GM18867 (cell line): ENCODE data around the gene EPB41L4B.

Experiments used
- ATAC-seq: cut with Tn5 transposase; IDR thresholded peaks from one replicate; pipeline ENCODE4 v1.9.1; 2021; ENCODE audit warnings: mild to moderate bottlenecking, moderate library complexity; ENCODE audit not compliant: unreplicated experiment

Gene EPB41L4B

DNA sequence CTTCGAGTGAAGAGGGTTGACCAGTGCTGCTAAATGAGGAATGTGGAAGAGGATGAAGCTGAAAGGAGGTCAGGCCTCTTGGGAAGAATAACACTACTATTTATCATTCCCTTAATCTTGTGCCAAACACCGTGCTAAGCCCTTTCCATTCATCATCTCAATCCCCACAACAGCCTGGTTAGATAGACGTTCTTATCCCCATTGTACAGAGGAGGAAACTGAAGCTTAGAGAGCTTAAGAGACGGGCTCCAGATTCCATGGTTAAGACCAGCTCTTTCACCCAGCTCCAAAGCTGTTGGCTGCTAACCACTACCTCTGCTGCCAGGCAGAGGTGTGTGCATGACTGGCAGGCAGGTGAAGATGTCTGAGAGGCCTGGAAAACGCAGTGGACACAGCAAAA, 868 bp upstream of the EPB41L4B start:
- ATAC-seq, result no peak

DNA sequence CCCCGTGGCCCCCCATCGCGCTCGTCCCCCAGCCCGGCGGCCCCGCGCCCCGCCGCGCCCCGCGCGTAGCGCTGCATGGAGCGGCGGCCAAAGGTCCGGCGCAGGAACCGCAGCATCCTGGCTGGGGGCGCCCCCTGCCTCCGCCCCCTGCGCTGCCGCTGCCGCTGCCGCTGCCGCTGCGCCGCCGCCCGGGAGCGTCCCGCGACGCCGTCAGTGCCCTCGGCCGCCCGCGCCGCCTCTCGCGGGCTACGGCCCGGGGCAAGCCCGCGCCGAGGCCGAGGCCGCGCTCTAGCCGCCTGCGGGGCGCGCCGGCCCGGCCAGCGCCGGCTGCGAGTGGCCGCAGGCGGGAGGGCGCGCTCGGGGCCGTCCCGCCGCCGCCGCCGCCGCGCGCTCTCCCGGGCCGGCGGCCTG, 523 bp downstream of the EPB41L4B start:
- peak; percentile 30 for ATAC-seq

DNA sequence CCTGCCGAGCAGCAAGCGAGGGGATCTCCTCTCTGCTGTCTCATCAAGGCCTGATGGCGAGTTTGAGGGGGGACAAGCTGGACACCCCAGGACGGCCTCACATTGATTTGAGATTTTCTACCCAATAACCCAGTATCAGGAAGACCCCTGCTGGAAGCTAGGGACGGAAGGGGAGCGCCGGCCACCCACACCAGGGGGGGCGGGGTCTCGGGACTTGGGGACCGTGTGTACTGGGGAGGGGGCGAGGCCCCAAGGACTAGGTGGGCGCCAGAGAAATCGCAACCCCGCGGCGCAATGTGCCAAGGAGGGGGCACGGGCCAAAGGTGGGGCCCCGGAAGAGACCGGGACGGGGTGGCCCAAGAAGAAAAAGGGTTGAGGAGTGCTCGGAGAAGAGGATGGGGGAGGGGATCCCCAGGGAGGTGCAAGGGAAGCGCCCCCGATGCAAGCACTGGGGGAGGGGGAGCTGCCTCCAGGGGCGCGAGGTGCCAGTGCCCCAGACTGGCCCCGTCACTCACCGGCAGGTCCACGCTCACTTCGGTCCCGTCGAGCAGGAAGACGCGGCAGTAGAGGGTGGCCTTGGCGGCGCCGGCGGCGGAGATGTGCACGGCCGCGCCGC, 1.1 kb downstream of the EPB41L4B start:
- ATAC-seq, result peak; percentile 20

DNA sequence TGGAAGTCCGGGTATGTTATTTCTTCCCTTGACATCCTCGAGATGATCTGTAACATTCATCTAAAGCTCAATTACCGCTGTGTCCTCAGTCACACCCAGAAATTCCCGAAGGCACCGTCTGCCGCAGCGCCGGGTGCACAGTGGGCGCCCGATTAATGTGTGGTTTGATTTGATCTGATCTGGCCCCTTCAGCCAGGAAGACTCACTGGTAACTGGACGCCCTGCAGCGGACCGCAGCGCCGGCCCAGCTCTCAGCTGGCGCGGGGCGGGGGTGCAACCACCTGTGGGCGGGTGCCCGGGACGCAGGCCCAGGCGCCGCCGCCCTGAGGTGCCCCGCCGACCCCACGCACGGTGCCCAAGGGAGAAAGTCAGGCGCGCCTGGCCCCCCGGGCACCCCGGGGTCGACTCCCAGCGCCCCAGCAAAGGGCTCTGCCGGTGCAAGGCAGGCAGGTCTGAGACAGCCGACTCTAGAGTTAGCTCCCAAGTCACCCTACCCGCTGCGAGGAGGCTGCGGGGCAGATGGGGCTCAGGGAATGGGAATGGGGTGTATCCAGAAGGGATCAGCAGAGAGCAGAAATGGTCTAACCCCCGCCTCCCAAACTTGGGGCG, 1.7 kb downstream of the EPB41L4B start:
- no peak for ATAC-seq

DNA sequence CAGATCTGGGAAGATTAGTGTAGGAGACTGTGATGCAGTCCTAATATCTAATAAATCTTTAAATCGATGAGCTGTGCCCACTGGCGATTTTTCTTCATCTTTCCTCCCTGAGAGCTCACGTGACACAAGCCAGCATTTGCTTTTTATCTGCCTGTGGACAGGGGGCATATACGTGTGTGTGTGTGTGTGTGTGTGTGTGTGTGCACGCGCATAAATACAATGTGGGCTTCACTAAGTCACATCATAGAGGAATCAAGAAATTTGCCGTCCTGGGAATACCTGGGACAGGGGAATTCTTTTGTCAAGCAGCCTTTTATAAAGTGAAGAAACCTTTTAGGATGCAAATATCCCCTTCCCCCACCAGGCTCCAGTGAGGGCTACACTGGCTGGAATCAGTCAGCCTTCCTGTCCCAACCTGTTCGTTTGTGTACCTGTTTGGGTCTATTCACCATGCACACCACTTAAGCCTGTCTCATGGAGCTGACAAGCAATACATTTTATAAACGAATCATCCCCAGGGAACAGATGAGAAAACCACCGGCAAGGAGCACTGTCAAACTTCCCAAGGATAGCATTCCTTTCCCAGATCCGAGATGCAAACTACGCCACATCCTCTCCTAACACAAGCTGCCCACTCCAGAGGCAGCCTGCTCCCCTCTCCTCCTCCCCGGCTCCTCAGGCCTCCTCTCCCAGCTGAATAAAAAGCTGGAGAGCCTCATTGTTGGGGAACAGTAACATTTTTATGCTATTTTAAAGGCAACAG, 2.7 kb downstream of the EPB41L4B start:
- ATAC-seq, result no peak

DNA sequence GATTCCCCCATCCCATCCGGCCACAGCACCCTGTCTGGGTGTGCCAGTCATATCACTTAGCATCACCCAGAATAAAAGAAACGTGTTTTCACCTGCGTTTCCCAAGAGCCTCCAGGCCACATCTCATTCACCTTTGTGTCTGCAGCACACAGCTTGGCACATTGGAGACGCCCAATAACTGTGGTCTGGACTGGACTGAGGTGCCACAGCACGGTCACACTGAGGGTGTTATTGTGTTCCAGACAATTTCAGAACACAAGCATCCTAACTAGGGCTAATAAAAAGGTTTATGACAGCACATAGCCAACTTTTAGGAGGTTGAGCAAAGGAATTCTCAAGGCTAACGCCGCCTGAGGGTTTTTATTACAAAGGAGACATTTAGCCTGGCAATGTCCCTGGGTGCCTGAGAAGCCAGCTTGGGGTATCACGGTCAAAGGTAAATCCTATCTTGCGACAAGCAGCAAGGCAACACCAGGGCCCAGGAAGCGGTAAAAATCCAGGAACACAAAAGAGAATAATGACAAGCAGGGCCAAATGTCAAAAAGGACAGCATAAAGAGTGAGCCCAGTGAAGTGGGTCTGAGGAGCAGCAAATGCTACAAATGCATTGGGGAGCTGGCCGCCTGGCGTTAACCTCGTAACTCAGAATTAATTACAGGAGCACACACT, 3.4 kb downstream of the EPB41L4B start:
- ATAC-seq, result no peak

DNA sequence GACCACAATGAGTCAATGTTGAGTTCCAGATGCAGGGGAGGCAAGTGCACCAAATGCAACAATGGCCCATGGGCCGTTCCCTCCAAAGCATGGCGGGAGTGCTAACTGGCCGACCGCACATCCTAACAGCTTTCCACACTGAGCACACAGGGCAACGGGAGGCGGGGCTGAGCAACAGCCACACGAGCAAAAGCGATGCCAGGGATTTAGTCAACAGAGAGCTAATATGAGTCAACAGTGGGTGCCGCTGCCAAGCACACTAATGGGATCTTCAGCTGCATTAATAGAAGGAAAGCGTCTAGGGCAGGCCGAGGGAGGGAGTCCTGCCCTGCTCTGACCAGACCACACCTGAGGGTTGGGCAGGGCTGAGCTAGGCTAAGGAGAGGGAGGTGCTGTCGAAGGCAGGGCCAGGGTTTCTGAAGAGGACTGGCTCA, 4.6 kb downstream of the EPB41L4B start:
- no peak for ATAC-seq

DNA sequence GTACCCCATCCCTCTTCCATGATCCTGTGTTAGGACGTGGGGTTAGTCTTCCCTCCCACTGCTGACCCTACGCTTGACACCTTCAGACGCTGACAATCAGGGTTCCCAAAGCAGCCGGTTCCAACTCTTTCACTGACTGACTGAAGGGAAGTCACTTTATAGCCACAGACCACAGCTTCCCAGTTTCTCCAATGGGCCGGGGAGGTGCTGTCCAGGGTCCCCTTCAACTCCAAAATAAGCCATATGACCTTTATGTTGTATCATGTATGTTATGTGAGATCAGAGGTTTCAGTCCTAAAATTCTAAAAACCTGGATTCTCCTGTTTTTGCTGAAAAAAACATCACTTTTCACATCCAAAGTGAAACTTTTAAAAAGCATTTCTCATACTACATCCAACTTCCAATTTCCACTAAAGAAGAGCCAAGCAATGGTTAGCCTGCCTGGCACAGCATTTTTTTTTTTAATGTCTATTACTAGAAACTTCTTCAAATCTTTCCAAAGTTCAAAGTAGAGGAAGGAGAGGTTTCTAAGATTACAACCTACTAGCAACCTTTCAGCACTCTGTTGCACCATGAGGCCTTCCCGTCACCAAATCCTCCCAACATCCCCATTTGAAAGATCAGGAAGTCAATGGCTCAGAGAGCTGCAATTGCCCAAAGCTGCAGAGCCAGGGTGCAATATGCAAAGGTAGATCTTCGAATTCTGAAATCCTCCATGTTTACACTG, 5.2 kb downstream of the EPB41L4B start:
- no peak for ATAC-seq

DNA sequence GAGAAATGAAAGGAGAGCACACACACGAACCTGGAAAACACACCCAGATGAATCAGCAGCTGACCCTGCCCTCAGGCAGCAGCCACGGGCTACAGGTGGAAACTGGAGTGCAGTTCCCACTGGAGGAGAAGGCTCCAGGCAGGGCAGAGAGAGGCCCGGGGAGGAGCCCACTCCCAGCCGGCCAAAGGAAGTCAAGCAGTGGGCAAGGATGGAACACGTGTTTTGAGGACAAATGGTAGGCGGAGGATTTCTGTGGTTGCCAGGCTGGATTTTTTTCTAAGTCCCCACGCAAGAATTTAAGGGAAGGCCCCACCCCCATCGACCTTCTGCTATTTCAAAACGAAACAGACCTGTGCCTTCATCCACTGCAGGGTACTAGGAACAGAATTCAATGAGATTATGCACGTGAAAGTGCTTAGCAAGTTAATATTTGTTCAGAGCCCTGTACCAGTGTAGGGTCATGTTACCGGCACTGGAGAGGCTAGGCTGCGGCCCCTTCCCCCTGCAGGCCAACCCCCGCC, 6.8 kb downstream of the EPB41L4B start:
- no peak for ATAC-seq

DNA sequence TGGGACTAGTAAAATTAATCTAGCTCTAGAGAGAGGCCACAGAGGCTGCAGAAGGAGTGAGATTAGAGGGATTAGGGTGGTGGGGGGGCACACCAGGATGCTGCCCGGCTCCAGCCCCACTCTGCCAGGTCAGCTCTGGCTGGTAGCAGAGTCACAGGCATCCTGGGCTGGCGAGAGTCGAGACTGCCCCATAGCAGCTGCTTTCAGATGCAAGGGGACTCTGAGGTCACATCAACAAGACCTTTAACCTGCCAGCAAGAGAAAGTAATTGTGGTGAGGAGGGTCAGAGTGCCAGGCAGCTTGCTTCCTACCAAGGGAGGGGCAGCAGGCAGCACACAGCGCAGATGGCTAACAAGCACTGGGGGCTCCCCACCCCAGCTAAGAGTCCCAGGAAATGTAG, 7.5 kb downstream of the EPB41L4B start:
- no peak for ATAC-seq

DNA sequence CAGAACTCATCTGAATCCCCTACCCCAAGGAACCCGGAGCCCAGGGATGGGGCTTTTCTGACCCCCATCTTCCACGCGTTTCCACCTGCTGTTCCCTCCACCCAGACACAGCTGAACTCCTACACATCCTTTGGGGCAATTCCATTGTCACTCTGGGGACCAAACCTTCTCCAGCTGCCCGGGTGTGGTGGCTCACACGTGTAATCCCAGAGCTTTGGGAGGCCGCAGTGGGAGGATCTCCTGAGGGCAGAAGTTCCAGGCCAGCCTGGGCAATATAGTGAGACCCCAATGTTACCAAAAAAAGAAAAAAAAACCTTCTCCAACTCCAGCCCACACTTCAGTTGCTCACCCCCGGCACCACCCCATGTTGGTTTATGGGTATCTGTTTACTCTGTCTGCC, 8.1 kb downstream of the EPB41L4B start:
- no peak for ATAC-seq

DNA sequence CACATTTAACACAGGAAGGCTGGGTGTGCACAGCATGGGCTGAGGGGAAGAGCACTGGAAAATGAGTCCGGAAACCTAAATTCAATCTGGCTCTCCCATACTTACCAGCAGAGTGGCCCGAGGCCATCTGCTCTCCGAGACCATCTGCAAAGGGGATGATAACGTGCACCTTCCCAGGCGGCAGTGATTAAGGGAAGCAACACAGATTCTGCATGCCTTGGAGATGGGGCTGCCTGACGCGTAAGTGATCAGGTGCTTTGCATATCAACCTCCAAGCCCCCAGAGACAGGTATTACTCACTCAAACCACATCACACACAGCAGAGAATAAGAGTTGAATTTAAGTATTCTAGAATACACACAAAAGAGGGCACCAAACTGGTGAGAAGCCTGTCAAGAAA, 9.1 kb downstream of the EPB41L4B start:
- ATAC-seq, result peak; percentile 76

DNA sequence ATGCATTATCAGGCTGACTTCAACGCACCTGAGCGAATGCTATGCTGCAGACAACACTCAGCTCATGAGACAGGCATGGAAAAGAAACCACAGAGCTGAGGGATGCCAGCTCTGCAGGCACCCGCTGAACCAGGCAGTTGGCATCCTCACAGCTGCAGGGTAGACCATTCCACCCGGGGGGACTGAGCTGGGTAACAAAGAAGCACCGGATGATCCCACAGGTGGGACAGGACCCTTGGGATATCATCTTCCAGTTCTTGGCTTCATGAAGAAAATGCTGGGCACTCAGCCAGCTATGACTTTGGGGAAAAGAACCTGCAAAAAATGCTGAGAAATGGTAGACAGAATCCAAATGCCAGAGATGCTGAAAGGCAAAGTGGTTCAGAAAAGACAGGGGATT, 9.6 kb downstream of the EPB41L4B start:
- no peak for ATAC-seq

DNA sequence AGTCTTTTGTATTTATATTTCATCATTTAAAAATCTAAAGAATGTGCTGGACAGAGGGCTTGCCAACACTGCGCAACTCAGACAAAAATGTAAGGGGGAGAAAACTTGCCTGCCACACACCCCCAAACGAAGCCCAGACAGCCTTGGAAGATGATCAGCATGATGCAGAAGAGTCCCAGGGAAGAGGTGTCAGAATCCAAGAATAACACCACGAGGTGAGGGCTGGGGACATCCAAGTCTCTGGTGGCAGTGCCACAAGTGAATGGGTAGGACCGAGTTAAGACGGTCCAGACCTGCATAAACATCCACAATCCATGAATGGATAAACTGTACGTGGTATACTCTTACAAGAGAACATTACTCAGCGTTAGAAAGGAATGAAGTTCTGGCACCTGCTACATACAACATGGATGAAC, 10.4 kb downstream of the EPB41L4B start:
- ATAC-seq, result no peak

DNA sequence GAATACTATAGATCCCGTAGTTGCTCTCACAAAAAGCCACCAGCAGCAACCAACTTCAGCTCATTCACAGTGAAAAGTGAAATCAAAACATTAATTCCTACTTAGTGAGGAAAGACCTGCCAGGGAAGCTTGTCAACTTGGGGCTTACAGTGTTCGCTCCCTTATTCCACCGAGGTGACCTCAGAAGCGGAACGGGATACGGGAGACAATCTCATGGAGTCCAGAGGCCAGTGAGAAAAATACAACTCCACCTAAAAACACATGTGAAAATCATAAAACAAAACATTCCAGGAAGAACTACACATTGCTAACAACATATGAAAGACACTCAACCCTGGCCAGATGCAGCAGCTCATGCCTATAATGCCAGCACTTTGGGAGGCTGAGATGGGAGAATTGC, 11.6 kb downstream of the EPB41L4B start:
- no peak for ATAC-seq

DNA sequence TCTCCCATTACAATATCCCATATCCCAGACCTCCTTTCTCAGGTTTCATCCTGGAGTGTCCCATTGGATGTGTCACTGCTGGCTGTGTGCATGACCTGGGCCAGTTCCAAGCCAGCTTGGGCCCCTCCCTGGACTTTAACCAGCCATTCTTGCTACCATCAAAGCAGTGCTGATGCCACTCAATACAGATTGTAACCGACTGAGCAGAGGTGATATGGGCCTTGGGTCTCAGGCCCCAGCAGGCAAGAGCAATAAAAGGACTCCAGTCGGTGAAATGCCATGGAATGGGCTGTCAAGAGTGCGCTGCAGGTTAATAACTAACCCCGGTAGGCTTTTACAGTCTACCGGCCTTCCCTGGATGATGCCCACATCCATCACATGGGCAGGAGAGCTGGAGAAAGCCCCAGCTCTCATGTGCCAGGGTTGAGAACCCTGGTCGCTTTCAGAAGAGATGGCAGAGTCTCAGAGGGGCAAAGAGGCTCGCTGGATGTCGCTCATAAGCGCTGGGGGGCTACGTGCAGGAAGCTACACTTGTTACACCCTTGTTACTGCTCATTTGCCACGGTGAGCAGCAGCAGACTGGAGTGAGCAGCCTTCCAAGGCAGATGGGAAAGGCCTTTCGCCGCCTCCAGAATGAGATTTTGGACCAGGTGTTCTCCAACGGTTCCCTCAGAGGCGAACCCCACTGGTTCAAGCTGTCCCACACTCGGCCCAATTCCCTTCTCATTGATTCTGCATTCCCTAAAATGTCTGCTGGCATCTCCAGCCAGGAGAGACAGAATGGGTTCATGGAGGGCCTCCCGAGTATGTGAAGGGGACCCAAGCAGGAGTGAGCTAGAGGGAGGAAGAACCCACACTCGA, 13.2 kb downstream of the EPB41L4B start:
- no peak for ATAC-seq

DNA sequence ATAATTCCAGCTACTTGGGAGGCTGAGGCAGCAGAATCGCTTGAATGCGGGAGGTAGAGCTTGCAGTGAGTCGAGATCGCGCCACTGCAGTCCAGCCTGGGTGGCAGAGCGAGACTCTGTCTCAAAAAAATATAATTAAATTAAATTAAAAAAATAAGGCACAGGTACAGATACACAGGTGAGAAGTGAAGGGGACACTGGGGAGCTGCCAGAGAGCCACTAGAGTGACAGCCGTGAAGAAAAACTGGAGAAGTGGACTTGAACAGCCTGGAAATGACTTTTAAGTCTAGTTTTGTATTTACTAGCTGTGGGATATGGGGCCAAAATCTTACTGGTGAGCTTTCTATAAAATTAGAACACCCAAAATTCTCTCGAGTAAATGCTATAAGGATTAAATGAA, 15.1 kb downstream of the EPB41L4B start:
- no peak for ATAC-seq

DNA sequence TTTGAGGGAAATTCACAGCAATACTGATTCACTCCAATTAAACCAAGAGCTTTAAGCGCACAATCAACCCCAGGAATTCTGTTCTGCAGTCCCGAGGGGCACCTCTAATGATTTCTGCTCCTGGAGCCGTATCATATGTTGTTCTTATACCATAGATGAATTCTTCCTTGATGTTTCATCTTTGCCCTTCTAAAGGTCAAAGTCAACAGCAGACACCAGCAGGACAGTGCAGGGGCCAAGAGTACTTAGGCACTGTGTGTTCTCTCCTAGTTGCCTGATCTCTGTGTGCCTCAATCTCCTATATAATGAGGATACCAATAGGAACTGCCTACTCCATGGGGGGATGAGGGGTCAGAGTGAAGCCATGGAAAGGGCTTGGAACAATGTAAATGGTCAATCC, 16.5 kb downstream of the EPB41L4B start:
- no peak for ATAC-seq

DNA sequence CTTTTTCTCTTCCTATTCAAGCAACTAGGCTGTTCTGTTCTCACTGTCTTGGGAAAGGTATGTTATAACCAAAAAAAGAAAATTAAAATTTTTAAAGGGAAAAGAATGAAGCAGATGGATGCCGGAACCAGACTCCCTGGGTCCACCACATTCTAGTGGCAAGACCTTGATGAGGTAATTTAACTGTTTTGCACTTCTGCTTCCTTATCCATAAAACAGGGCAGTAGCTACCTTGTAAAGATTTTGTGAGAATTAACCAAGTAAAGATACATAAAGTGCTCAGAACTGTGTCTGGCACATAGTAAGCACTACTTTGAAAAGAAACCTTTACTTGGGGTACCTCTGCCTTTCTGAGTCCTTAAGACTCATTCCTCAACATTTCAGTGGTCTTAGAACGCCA, 17.0 kb downstream of the EPB41L4B start:
- ATAC-seq, result no peak

DNA sequence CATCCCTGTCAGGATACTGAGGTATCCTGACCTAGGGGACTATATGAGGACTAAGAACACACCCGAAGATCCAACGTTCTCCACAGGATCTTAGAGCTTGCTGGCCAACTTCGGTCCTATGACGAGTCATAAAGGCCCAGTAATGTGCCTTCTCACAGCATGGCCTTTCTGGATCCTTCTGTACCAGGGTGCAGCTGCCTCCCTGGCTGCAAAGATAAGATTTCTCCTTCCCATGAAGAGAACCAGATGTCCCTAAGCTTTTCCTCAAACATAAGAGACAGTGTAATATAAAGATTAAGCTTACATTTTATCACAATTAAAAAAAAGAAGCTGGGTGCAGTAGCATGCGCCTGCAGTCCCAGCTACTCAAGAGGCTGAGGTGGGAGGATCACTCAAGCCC, 18.3 kb downstream of the EPB41L4B start:
- no peak for ATAC-seq
